Measurements from ENCODE around the gene SLC25A25. TPM values are rescaled to one million over a fixed set of nuclear protein-coding genes. Genes with fewer than 3 reads are reported as not detected.
A peak's percentile ranks its signal among the peaks of the same experiment; 100 is the strongest.

The SLC25A25 gene
- total RNA-seq (10 to 100 TPM; 11.4 to 60.6 (median 20.5) TPM), polyA plus RNA-seq (10 to 100 TPM; 13.6 to 14.1 (median 13.9) TPM)
- long read RNA-seq, donor 1, partial matches to known transcripts, result 0 of 2 reads
- long read RNA-seq, donor 1, other reads (novel, unspliced or antisense), result 0 of 2 reads
- long read RNA-seq, donor 2, partial matches to known transcripts, result 0 of 3 reads
- long read RNA-seq, donor 2, other reads (novel, unspliced or antisense), result 0 of 3 reads
- long read RNA-seq, donor 3, partial matches to known transcripts, result 0 of 3 reads
- long read RNA-seq, donor 3, other reads (novel, unspliced or antisense), result 0 of 3 reads
- long read RNA-seq, donor 4, partial matches to known transcripts, result 2 of 7 reads
- long read RNA-seq, donor 4, other reads (novel, unspliced or antisense), result 1 of 7 reads
- long read RNA-seq, donor 5, transcript SLC25A25-201 (10 exons, 3,474 nt), result major isoform, 51 of 113 reads
- long read RNA-seq, donor 5, transcript SLC25A25-203 (10 exons, 3,431 nt), result minor isoform, 36 of 113 reads
- long read RNA-seq, donor 5, partial matches to known transcripts, result 17 of 113 reads
- long read RNA-seq, donor 5, other reads (novel, unspliced or antisense), result 9 of 113 reads
- long read RNA-seq, donor 6, partial matches to known transcripts, result 0 of 5 reads
- long read RNA-seq, donor 6, other reads (novel, unspliced or antisense), result 3 of 5 reads
- long read RNA-seq, donor 7, partial matches to known transcripts, result 0 of 2 reads
- long read RNA-seq, donor 7, other reads (novel, unspliced or antisense), result 0 of 2 reads
- long read RNA-seq, donor 8, partial matches to known transcripts, result 100 of 102 reads
- long read RNA-seq, donor 8, other reads (novel, unspliced or antisense), result 0 of 102 reads
- long read RNA-seq, donor 9, partial matches to known transcripts, result 0 of 1 reads
- long read RNA-seq, donor 9, other reads (novel, unspliced or antisense), result 0 of 1 reads
- long read RNA-seq, donor 10, result 0 reads

DNA sequence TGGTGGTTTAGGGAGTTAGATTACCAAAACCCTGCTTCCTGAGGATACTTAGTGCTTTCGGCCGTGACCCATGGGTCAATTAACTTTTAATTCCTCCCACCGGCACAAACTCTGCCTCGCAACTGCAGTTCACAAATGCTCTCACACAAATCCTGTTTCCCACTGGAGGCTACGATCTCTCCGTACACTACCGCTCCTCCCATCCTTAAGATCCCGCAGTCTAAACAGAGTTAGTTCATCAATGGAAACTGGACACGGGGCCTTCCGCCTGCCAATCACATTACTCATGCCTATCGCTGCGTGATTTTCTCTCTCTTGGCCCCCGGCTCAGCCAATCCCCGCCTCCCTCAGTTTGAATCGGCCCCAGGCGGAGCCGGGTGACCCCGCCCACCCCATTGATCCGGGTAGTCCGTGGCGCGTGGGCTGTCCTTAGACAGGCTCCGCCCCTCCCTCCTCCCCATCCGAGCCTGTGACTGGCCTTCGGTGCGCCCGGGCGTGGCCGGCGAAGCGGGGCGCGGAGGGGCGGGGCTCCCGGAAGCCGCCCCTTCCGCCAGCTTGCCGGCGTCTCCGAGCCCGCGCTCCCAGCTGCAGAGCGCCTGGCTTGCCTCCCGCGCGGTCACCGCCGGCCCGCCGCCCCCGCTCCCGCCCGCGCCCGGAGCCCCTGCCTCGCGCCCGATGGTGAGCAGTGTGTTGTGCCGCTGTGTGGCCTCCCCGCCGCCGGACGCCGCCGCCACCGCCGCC, at the start of gene SLC25A25:
Gene SLC25A25, plus strand, starts transcription at position 588 of the 741 bp plus-strand sequence. Its CDS starts 88 bp downstream, at position 676.
- intact Hi-C loops (cut with DNase I), result no loop called here
- 0% methylated on average over 14 to 67 of the region's 67 CpGs for WGBS, 4 donors
- TF ChIP-seq, protein P1, sequence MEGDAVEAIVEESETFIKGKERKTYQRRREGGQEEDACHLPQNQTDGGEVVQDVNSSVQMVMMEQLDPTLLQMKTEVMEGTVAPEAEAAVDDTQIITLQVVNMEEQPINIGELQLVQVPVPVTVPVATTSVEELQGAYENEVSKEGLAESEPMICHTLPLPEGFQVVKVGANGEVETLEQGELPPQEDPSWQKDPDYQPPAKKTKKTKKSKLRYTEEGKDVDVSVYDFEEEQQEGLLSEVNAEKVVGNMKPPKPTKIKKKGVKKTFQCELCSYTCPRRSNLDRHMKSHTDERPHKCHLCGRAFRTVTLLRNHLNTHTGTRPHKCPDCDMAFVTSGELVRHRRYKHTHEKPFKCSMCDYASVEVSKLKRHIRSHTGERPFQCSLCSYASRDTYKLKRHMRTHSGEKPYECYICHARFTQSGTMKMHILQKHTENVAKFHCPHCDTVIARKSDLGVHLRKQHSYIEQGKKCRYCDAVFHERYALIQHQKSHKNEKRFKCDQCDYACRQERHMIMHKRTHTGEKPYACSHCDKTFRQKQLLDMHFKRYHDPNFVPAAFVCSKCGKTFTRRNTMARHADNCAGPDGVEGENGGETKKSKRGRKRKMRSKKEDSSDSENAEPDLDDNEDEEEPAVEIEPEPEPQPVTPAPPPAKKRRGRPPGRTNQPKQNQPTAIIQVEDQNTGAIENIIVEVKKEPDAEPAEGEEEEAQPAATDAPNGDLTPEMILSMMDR (IDR thresholded peaks at IDR 0.05), result peak in 1 of 6 experiments; percentile 6
- peak; percentile 88 to 94 for TF ChIP-seq POLR2A (IDR thresholded peaks at IDR 0.05)
- peak; percentile 100 for DNase-seq
- H3K9me3 ChIP-seq (replicated peaks in 1 of 3), result no peaks in the 10 kb centered on the region
- H3K4me1 ChIP-seq (replicated peaks in 1 of 2), result peaks cover 33 to 61% of the 10 kb centered on the region in 2 donors
- H3K4me3 ChIP-seq, result peak within 1 kb of the TSS; percentile 62 to 81 (median 73)
- no peaks in the 10 kb centered on the region for H3K27me3 ChIP-seq
- H3K27ac ChIP-seq, result peak within 1 kb of the TSS; percentile 71 to 100 (median 96)
- peaks cover 0 to 9% of the 10 kb centered on the region in 2 donors for H3K36me3 ChIP-seq (replicated peaks in 1 of 2)

DNA sequence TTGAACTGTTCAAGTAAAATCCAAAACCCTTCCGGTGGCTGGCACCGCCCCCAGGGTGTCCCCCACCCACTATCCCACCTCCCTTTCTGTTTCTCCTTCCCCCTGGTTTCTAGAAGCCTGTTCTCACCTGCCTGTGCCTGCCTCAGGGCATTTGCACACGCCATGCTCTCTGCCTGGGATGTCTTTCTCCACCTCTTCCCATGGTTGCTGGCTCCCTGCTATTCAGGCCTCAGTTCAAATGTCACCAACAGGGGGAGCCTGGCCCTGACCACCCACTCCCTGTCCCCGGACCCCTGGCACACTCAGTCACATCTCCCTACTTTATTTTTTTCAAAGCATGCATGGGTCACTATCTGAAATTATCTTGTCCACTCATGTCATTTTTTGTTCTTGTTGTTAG, 47.3 kb upstream of the SLC25A25 start:
- no peak overlapping the region for H3K4me3 ChIP-seq
- no peak overlapping the region for H3K27ac ChIP-seq
- no peaks in the 10 kb centered on the region for H3K36me3 ChIP-seq (replicated peaks in 1 of 2)
- WGBS, 4 donors, result 89 to 98% (median 95%) methylated on average over 4 of the region's 4 CpGs
- intact Hi-C loops (cut with DNase I), result no loop called here
- no peaks in the 10 kb centered on the region for H3K27me3 ChIP-seq
- H3K9me3 ChIP-seq (replicated peaks in 1 of 3), result no peaks in the 10 kb centered on the region
- no peak for DNase-seq
- peaks cover 0 to 3% of the 10 kb centered on the region in 2 donors for H3K4me1 ChIP-seq (replicated peaks in 1 of 2)
- TF ChIP-seq, protein P1 (IDR thresholded peaks at IDR 0.05), result no peak
- TF ChIP-seq POLR2A (IDR thresholded peaks at IDR 0.05), result no peak

DNA sequence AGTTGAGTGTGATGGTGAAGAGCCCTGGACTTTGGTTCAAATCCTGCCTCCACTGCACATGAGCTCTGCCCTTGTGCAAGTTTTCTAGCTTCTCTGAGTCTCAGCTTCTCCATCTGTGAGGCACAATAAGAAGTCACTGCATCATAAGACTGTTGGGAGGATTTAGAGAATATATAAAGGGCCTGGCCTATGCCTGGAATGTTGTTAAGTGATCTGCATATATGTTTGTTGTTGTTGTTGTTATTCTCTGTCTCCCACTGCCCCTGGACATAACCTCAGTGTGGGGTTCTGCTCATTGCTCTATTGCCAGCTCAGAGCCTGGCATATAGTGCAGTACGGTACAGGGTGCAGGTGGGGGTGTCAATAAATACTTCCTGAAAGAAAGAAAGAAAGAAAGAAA, 46.9 kb upstream of the SLC25A25 start:
- no peak for DNase-seq
- Histone ChIP-seq H3K27me3 (no peaks in the 10 kb centered on the region), H3K9me3 (replicated peaks in 1 of 3) (no peaks in the 10 kb centered on the region), H3K36me3 (replicated peaks in 1 of 2) (no peaks in the 10 kb centered on the region), H3K4me1 (replicated peaks in 1 of 2) (peaks cover 0 to 3% of the 10 kb centered on the region in 2 donors), H3K4me3 (no peak overlapping the region), H3K27ac (no peak overlapping the region)
- intact Hi-C loops (cut with DNase I), result no loop called here
- WGBS, 4 donors, result 0 to 89% (median 48%) methylated on average over 1 of the region's 1 CpG
- no peak for TF ChIP-seq POLR2A (IDR thresholded peaks at IDR 0.05)
- TF ChIP-seq, protein P1 (IDR thresholded peaks at IDR 0.05), result no peak

All from adrenal gland (tissue), 19 donors.